KOPT-K1 (cell line): ENCODE measurements around the gene SSTR3.
A peak's percentile ranks its signal among the peaks of the same experiment; 100 is the strongest.

Experiments
- H3K27ac ChIP-seq: fragments of 200-600 bp; sonication (generic); 2 replicates; pipeline ENCODE4 v1.5.1; 2016; ENCODE audit warnings: antibody characterized with exemption, mild to moderate bottlenecking, low read depth, low read length; ENCODE audit not compliant: poor library complexity, severe bottlenecking
- H3K36me3 ChIP-seq: fragments of 200-600 bp; sonication (generic); 2 replicates; pipeline ENCODE4 v1.5.1; 2017; ENCODE audit warnings: antibody characterized with exemption, mild to moderate bottlenecking, low read length, moderate library complexity; ENCODE audit not compliant: insufficient read depth
- H3K9me3 ChIP-seq: fragments of 200-600 bp; sonication (generic); 2 replicates; pipeline ENCODE4 v1.5.1; 2017; ENCODE audit warnings: antibody characterized with exemption, low read length, mild to moderate bottlenecking; ENCODE audit not compliant: insufficient read depth, poor library complexity, severe bottlenecking

SSTR3 gene

DNA sequence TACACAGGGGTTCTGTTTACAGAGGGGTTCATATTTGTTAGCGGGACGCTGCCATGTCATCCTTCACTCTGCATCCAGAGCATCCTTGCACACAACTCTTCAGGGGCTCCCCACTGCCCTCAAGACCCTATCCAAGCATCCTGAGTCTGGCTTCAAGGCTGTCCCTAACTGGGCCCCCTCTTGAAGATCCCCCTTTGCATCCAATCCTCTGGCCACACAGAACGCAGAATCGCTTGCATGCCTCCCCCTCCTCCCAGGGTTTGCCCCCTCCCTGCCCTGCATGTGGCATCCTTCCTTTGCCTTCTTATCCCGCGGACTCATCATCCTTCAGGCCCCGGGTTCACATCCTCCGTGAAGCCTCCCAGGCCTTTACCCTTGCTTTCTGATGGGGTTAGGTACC is 42.9 kb downstream of the SSTR3 start:
- H3K27ac ChIP-seq: no peak overlapping the region
- H3K9me3 ChIP-seq: no peaks in the 10 kb centered on the region
- no peaks in the 10 kb centered on the region for H3K36me3 ChIP-seq

DNA sequence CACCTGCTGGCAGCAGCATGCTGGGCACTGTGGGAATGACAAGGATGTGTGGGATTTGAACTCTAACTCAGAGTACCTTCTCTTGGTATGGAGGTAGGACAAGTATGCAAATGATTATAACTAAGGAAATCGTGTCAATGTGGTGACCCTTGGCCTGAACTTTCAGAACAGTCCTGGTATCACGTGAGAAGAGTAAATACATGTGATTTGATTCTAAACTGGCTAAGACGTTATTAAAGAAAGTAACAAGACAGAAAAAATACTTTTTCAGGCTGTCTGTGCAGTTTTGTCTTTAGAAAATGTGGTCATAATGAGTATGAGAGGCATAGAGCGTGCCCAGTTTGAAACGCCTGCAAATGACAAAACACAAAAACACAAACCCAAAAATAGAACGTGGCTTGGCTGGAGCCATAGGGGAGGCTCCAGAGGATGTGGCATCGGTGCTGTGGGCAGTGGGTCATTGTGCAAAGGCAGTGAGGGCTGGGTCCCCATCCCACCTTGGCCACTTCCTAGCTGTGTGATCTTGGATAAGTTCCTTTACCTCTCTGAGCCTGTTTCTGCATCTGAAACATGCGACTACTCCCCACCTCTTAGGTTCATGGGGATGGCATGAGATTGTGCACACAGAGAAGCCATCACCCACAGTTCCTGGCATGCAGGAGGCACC is 44.2 kb downstream of the SSTR3 start:
- H3K27ac ChIP-seq: no peak overlapping the region

DNA sequence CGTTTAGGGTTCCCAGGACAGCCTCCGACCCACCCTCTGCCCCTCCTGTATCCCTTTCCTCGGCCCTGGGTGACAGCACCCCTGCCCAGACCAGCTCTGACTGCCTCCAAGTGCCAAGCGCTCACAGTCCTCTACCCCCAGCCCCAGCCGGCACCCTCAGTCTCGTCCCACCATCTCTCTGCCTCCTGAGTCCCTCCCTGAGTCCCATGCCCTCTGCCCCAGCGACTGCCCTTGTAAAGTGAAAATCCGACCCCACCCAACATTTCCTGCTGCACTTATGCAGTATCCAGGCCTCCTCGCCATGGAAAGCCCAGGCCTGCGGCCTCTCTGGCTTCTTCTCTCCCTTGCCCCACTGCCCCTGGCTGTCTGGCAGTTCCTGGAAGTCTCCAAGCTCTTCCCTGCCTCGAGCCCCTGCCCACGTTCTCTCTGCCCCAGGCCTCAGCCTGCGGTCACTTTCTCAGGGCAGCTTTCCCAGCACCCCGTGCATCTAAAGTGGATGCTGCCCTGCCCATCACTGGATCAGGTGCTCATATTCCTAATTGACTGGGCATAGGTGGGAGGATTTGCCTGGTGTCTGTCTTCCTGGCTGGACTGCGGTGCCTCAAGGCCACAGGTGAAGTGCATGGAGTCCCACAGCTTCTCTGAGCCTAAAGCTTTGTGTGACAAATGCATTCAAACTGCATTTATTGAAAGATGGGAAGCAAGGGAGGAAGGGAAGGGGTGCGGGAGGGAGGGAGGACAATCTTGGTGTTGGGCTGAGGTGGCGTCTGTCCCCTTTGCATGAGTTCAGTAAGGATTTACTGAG is 44.9 kb downstream of the SSTR3 start:
- no peaks in the 10 kb centered on the region for H3K36me3 ChIP-seq
- H3K27ac ChIP-seq: no peak overlapping the region
- H3K9me3 ChIP-seq: no peaks in the 10 kb centered on the region

More for the DNA sequence above, 44.2 kb downstream of the SSTR3 start:
- Histone ChIP-seq H3K36me3 (no peaks in the 10 kb centered on the region), H3K9me3 (no peaks in the 10 kb centered on the region)

DNA sequence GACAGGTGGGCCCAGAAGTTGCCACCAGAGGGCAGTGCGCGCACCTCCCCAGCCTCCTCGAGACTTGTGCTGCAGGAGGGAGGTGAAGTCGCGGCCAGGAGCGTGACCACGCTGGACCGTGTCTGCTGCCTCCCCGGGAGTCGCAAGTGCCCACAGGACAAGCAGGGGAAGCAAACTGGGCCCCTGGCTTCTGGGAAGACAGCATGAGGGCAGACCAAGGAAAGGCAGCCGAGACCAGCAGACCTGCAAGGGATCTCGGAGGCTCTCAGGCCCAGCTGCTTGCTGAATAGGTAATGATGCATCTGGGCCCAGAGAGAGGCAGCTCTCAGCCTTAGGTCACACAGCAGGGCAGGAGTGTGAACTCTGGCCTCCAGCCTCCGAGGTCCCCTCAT is 45.6 kb downstream of the SSTR3 start:
- H3K9me3 ChIP-seq: peaks cover under 1% of the 10 kb centered on the region
- no peak overlapping the region for H3K27ac ChIP-seq
- no peaks in the 10 kb centered on the region for H3K36me3 ChIP-seq

DNA sequence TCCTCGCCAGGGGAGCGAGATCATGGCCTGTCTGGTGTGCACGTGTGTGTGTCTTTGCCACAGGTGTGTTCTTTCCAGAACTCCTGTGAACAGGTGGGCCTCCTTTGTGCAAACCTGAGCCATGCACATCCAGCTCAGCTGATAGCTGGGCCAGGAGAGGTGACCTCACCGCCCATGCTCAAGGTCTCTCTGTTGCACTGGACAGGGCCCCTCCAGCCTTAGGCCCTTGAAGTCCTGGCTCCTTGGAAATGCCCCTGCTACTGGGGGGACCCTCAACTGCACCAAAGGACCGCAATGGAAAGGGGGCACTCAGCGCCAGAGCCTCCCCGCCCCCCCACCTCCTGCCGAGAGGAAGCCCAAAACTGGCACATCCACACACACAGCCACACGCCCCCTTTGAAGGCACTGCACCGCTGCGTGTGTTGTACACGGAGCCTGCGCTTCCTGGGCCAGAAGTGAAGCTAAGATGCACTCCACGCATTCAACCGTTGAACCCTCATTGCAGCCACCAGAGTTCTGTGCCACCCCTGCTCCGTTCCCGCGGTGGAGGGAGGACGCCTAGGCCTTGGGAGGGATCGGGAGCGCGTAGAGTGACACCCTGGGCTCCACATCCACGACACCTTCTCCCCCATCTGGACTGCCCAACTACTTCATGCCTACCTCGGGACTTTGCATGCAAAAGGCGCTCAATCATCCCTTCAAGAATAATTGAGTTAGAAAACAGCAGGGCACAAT is 46.2 kb downstream of the SSTR3 start:
- Histone ChIP-seq H3K9me3 (peaks cover 6% of the 10 kb centered on the region), H3K27ac (no peak overlapping the region), H3K36me3 (no peaks in the 10 kb centered on the region)

- Histone ChIP-seq H3K9me3 (peaks cover 6% of the 10 kb centered on the region), H3K27ac (no peak overlapping the region), H3K36me3 (no peaks in the 10 kb centered on the region)
Measured at GRCh38 chr22:37165066-37165465, 47.2 kb downstream of the SSTR3 start.

DNA sequence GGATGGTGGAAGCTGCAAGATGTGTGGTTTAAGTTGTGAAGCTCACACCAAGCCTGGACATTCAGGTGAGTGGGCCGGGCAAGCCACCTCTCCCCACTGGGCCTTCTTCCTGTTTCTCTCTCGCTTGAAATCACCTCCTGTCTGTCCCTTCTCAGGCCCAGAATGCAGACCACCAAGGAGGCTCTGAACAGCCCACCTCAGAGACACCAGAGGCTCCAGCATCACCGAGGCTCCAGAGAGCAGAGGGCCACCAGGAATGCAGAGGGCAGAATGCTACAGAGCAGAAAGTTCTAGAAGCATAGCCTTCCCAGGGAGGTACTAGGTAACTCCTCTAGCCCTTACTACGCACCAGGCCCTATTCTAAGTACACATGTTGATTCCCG is 47.8 kb downstream of the SSTR3 start:
- H3K36me3 ChIP-seq: no peaks in the 10 kb centered on the region
- H3K27ac ChIP-seq: no peak overlapping the region

GRCh38 chr22:37163575-37164504 is 48.4 kb downstream of the SSTR3 start:
- peaks cover 6% of the 10 kb centered on the region for H3K9me3 ChIP-seq
- no peak overlapping the region for H3K27ac ChIP-seq
- H3K36me3 ChIP-seq: no peaks in the 10 kb centered on the region

More for the DNA sequence above, 47.8 kb downstream of the SSTR3 start:
- peaks cover 6% of the 10 kb centered on the region for H3K9me3 ChIP-seq

DNA sequence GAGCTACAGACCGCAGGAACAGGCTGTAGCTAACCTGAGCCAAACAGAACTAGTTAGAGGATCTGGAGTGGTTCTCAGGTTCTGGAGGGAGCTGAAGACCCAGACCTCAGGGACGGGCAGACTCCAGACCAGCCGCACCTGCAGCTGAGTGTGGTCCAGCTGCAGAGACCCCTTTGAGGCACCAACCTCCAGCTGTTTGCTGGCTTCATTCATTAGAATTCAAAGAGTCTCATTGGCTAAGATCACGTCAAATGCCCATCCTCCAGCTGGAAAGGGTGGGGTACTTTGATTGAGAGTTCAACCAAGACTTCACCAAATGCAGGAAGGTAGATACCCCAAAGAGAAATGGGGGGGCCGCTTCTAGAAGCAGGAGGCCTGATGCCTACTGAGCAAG is 49.2 kb downstream of the SSTR3 start:
- H3K36me3 ChIP-seq: no peaks in the 10 kb centered on the region
- peaks cover 6% of the 10 kb centered on the region for H3K9me3 ChIP-seq
- peak overlapping the region; percentile 52 for H3K27ac ChIP-seq

DNA sequence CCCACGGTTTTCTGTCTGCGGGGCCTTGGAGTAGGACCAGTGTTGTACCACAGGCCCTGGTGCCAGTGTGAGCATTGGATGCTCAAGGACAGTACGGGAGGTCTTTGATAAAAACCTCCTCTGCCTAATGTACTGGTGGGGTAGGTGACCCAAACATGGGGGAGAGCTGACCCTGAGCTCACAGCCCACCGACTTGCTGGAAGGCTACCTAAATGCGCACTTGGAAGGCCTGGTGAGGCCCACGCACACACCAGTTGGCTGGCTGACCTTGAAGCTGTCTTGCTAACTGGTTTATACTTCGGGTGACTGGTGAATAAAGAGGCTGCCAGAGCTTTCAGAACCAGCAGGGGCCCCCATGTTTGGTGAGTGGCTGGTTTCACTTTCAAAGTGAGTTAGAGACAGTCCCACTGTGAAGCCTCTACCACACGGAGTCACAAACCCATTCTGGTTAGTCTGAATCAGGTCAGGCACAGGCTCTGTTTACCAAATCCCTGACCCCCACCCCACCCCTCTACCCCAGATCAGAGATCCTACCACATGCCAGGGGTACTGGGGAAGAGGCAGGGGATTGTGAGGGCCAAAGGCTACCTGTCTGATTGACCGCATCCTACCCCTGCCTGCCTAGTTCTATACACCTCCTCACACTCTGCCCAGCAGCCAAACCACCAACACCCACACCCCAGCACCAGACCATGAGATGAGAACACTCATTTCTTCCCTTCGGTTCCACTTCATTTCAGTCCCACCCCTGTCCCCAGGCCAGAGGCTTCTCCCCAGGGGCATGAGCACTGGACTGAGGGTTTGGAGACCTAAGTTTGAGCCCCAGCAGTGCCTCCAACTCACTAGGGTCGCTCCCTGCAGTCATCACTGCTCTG is 49.8 kb downstream of the SSTR3 start:
- H3K27ac ChIP-seq: peak overlapping the region; percentile 52
- peaks cover 6% of the 10 kb centered on the region for H3K9me3 ChIP-seq
- no peaks in the 10 kb centered on the region for H3K36me3 ChIP-seq

- Histone ChIP-seq H3K9me3 (peaks cover 6% of the 10 kb centered on the region), H3K36me3 (no peaks in the 10 kb centered on the region), H3K27ac (no peak overlapping the region)
Measured at GRCh38 chr22:37161443-37161842, 50.8 kb downstream of the SSTR3 start.

DNA sequence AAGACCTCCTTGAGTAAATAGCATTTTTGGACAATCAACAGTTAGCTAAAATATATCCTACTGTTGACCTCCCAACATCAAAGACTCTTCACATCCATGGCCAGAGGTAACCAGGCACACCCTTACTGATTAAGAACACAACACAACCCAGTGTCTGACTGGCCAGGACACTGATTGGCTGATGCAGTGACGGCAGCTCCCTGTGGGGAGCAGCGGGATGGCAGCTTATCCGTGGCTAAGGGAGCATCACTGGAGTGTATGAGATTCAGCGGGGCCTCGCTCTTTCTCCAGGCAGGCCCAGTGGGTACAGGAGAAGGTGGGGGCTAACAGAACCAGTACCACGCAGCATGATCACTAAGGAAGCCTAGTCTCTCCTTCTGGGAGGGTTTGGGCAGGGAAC is 52.2 kb downstream of the SSTR3 start:
- H3K9me3 ChIP-seq: peaks cover 6% of the 10 kb centered on the region
- no peaks in the 10 kb centered on the region for H3K36me3 ChIP-seq
- H3K27ac ChIP-seq: no peak overlapping the region

GRCh38 chr22:37158963-37159290 is 53.4 kb downstream of the SSTR3 start:
- Histone ChIP-seq H3K27ac (no peak overlapping the region), H3K36me3 (no peaks in the 10 kb centered on the region), H3K9me3 (peaks cover 6% of the 10 kb centered on the region)
